Stomach (tissue), 9 donors: ENCODE measurements around the gene CDCA7L. TPM values are rescaled to one million over a fixed set of nuclear protein-coding genes. Genes with fewer than 3 reads are reported as not detected.

Experiments
- DNase-seq, 2 donors: peaks; one replicate each; pipeline versions ENCODE4 v3.0.0 to v3.0.0-alpha.2; 2013 to 2019
- H3K27ac ChIP-seq, 5 donors: fragments of 200-600 bp in 4 of 5; sonication (generic) in 4 of 5; one replicate each; pipeline ENCODE4 v1.5.1; 2013 to 2019; ENCODE audit warnings: mild to moderate bottlenecking in 1 of 5, moderate library complexity in 1 of 5
- H3K27me3 ChIP-seq, 3 donors: fragments of 200-600 bp; sonication (generic); one replicate each; pipeline ENCODE4 v1.5.1; 2017 to 2019; ENCODE audit warnings: mixed run types in 1 of 3
- H3K36me3 ChIP-seq, 4 donors: fragments of 200-600 bp; sonication (generic); 1 replicate in 3 of 4; 2 replicates in 1 of 4; pipeline ENCODE4 v1.5.1; 2016 to 2019
- H3K4me1 ChIP-seq, 4 donors: fragments of 200-600 bp; sonication (generic); one replicate each; pipeline ENCODE4 v1.5.1; 2016 to 2019
- H3K4me3 ChIP-seq, 4 donors: fragments of 200-600 bp; sonication (generic) in 3 of 4; one replicate each; pipeline ENCODE4 v1.5.1; 2016 to 2019; ENCODE audit warnings: mild to moderate bottlenecking in 1 of 4
- H3K9me3 ChIP-seq, 4 donors: fragments of 200-600 bp; sonication (generic); one replicate each; pipeline ENCODE4 v1.5.1; 2016 to 2019
- CTCF ChIP-seq, 7 experiments: fragments of 450-650 bp in 4 of 7; fragments of 200-600 bp in 3 of 7; sonication (generic) in 3 of 7; IDR thresholded peaks; one replicate each; pipeline ENCODE4 v1.5.1; 2016 to 2019; ENCODE audit warnings: antibody characterized with exemption in 7 of 7, control low read depth in 2 of 7, mild to moderate bottlenecking in 1 of 7
- EP300 ChIP-seq: sonication (generic); formaldehyde crosslinking; IDR thresholded peaks from one replicate; pipeline ENCODE4 v1.6.1; 2017; ENCODE audit warnings: antibody characterized with exemption
- POLR2A ChIP-seq, 4 donors: fragments of 450-650 bp; IDR thresholded peaks; one replicate each; pipeline ENCODE4 v1.6.1; 2016; ENCODE audit warnings: antibody characterized with exemption in 4 of 4, control low read depth in 2 of 4, mild to moderate bottlenecking in 1 of 4, moderate library complexity in 1 of 4
- POLR2AphosphoS5 ChIP-seq, 3 donors: sonication (generic); formaldehyde crosslinking; IDR thresholded peaks; one replicate each; pipeline ENCODE4 v1.6.1; 2016; ENCODE audit warnings: antibody characterized with exemption in 3 of 3
- WGBS, 5 donors: extraction: QIAGEN DNeasy Blood & Tissue Kit in 3 of 5; methylation state at CpG; one replicate each; pipeline versions ENCODE4 v1.1.5 to v1.1.7; 2013 to 2018; 5-methylcytosine and 5-hydroxymethylcytosine counted together
- intact Hi-C: fragments of 100-400 bp; cut with DNase I; formaldehyde crosslinking; loops from one replicate; pipeline ENCODE4 v1.15.1; 2023; ENCODE audit warnings: low total_unique reads
- polyA plus RNA-seq, 3 donors: library from polyadenylated mRNA; stranded (reverse); fragments of 200-250 nt; gene quantifications; one replicate each; pipeline ENCODE4 v1.2.3, GENCODE V29; 2013
- total RNA-seq, 5 donors: library from RNA; depleted of rRNA; stranded (reverse); fragments of >200 nt; gene quantifications; one replicate each; pipeline versions ENCODE4 v1.1.0 to v1.2.3, GENCODE V29; 2014 to 2016
- donor health status: healthy with polysubstance abuse.
- donor health status: Bipolar disorder and iron deficiency.
- donor health status: healthy.

The CDCA7L gene
- total and polyA plus RNA-seq, 8 donors = 5.4 to 89.8 (median 19.1) TPM

- intact Hi-C loops = no loop called here
- Histone ChIP-seq H3K9me3 (no peaks in the 10 kb centered on the region), H3K27me3 (no peaks in the 10 kb centered on the region), H3K27ac (no peak overlapping the region), H3K4me3 (no peak overlapping the region), H3K4me1 (peaks cover 0 to 6% (median 0%) of the 10 kb centered on the region in 4 donors), H3K36me3 (no peaks in the 10 kb centered on the region)
- DNase-seq = no peak
- no peak for TF ChIP-seq CTCF (IDR thresholded peaks at IDR 0.05)
- no peak for TF ChIP-seq POLR2A (IDR thresholded peaks at IDR 0.05)
- TF ChIP-seq EP300 = no peak
- TF ChIP-seq POLR2AphosphoS5 (IDR thresholded peaks at IDR 0.05) = no peak
- WGBS, 5 donors = 77 to 95% (median 86%) methylated on average over 2 of the region's 2 CpGs
Measured at GRCh38 chr7:21983056-21983455, 37.4 kb upstream of the CDCA7L start.

GRCh38 chr7:21981524-21981923 is 35.8 kb upstream of the CDCA7L start:
- no peak for TF ChIP-seq POLR2AphosphoS5 (IDR thresholded peaks at IDR 0.05)
- no peaks in the 10 kb centered on the region for H3K27me3 ChIP-seq
- H3K27ac ChIP-seq = no peak overlapping the region
- DNase-seq = no peak
- H3K4me1 ChIP-seq = peaks cover 0 to 6% (median 0%) of the 10 kb centered on the region in 4 donors
- 64 to 85% (median 75%) methylated on average over 2 of the region's 2 CpGs for WGBS, 5 donors
- H3K4me3 ChIP-seq = no peak overlapping the region
- H3K9me3 ChIP-seq = no peaks in the 10 kb centered on the region
- no peaks in the 10 kb centered on the region for H3K36me3 ChIP-seq
- intact Hi-C loops = no loop called here

- WGBS, 5 donors = 38 to 48% (median 46%) methylated on average over 5 of the region's 5 CpGs
- Histone ChIP-seq H3K4me3 (no peak overlapping the region), H3K27ac (no peak overlapping the region), H3K36me3 (no peaks in the 10 kb centered on the region), H3K27me3 (no peaks in the 10 kb centered on the region), H3K9me3 (no peaks in the 10 kb centered on the region), H3K4me1 (peaks cover 0 to 6% (median 0%) of the 10 kb centered on the region in 4 donors)
- intact Hi-C loops = no loop called here
- TF ChIP-seq POLR2A (IDR thresholded peaks at IDR 0.05) (no peak), EP300 (no peak), CTCF (IDR thresholded peaks at IDR 0.05) (no peak), POLR2AphosphoS5 (IDR thresholded peaks at IDR 0.05) (no peak)
- no peak for DNase-seq
Measured at GRCh38 chr7:21980926-21981500, 35.3 kb upstream of the CDCA7L start.

- intact Hi-C loops = no loop called here
- TF ChIP-seq EP300 = no peak
- no peak for DNase-seq
- Histone ChIP-seq H3K27me3 (peaks cover 0 to 4% (median 0%) of the 10 kb centered on the region in 3 donors), H3K9me3 (no peaks in the 10 kb centered on the region), H3K27ac (no peak overlapping the region), H3K4me3 (no peak overlapping the region), H3K36me3 (no peaks in the 10 kb centered on the region), H3K4me1 (no peaks in the 10 kb centered on the region)
- 44 to 61% (median 47%) methylated on average over 3 to 5 of the region's 5 CpGs for WGBS, 5 donors
Measured at GRCh38 chr7:21972397-21972784, 26.7 kb upstream of the CDCA7L start.

GRCh38 chr7:21971780-21972396 is 26.2 kb upstream of the CDCA7L start:
- no peak overlapping the region for H3K4me3 ChIP-seq
- no peaks in the 10 kb centered on the region for H3K4me1 ChIP-seq
- intact Hi-C loops = no loop called here
- H3K27ac ChIP-seq = no peak overlapping the region
- peaks cover 0 to 4% (median 0%) of the 10 kb centered on the region in 3 donors for H3K27me3 ChIP-seq
- TF ChIP-seq EP300 (no peak), POLR2AphosphoS5 (IDR thresholded peaks at IDR 0.05) (no peak), CTCF (IDR thresholded peaks at IDR 0.05) (no peak), POLR2A (IDR thresholded peaks at IDR 0.05) (no peak)
- no peak for DNase-seq
- H3K36me3 ChIP-seq = no peaks in the 10 kb centered on the region
- no peaks in the 10 kb centered on the region for H3K9me3 ChIP-seq
- 88 to 96% (median 93%) methylated on average over 5 to 6 of the region's 6 CpGs for WGBS, 5 donors
